ENCODE data around the gene CYBA. TPM values are rescaled to one million over a fixed set of nuclear protein-coding genes. Genes with fewer than 3 reads are reported as not detected.
"Not testable (repeated sequence)": the region's sequence is repeated elsewhere in the genome, so short reads cannot be mapped to it uniquely, and the experiment has no call there.

Gene CYBA
- total RNA-seq, 1 donor from 2014 or later, result 51.8 TPM

GRCh38 chr16:88673716-88674379 is 23.0 kb upstream of the CYBA start:
- Mint-ChIP-seq H3K27ac (ENCODE audit: unreplicated experiment) (no peak overlapping the region), H3K4me1 (ENCODE audit: unreplicated experiment) (no peaks in the 10 kb centered on the region), H3K9me3 (ENCODE audit: unreplicated experiment) (no peaks in the 10 kb centered on the region), H3K4me3 (ENCODE audit: unreplicated experiment) (no peak overlapping the region), H3K27me3 (ENCODE audit: unreplicated experiment) (no peaks in the 10 kb centered on the region), H3K36me3 (ENCODE audit: unreplicated experiment) (no peaks in the 10 kb centered on the region)
- no peak for TF ChIP-seq CTCF (IDR thresholded peaks at IDR 0.05)
- no peak for DNase-seq (ENCODE audit: extremely low spot score, unreplicated experiment)

- H3K27ac Mint-ChIP-seq (ENCODE audit: unreplicated experiment), result no peak overlapping the region
- no peaks in the 10 kb centered on the region for H3K9me3 Mint-ChIP-seq (ENCODE audit: unreplicated experiment)
- peaks cover 1% of the 10 kb centered on the region for H3K4me1 Mint-ChIP-seq (ENCODE audit: unreplicated experiment)
- H3K27me3 Mint-ChIP-seq (ENCODE audit: unreplicated experiment), result no peaks in the 10 kb centered on the region
- H3K36me3 Mint-ChIP-seq (ENCODE audit: unreplicated experiment), result no peaks in the 10 kb centered on the region
- no peak for DNase-seq (ENCODE audit: extremely low spot score, unreplicated experiment)
- no peak overlapping the region for H3K4me3 Mint-ChIP-seq (ENCODE audit: unreplicated experiment)
- peak; percentile 20 for TF ChIP-seq CTCF (IDR thresholded peaks at IDR 0.05)
Observed at GRCh38 chr16:88672776-88673175, 21.9 kb upstream of the CYBA start.

GRCh38 chr16:88671806-88672205 is 21.0 kb upstream of the CYBA start:
- Mint-ChIP-seq H3K27ac (ENCODE audit: unreplicated experiment) (no peak overlapping the region), H3K9me3 (ENCODE audit: unreplicated experiment) (no peaks in the 10 kb centered on the region), H3K36me3 (ENCODE audit: unreplicated experiment) (no peaks in the 10 kb centered on the region), H3K27me3 (ENCODE audit: unreplicated experiment) (no peaks in the 10 kb centered on the region), H3K4me3 (ENCODE audit: unreplicated experiment) (no peak overlapping the region), H3K4me1 (ENCODE audit: unreplicated experiment) (peaks cover 1% of the 10 kb centered on the region)
- DNase-seq (ENCODE audit: extremely low spot score, unreplicated experiment), result no peak
- no peak for TF ChIP-seq CTCF (IDR thresholded peaks at IDR 0.05)

- Mint-ChIP-seq H3K4me3 (ENCODE audit: unreplicated experiment) (no peak overlapping the region), H3K27ac (ENCODE audit: unreplicated experiment) (no peak overlapping the region), H3K36me3 (ENCODE audit: unreplicated experiment) (no peaks in the 10 kb centered on the region), H3K9me3 (ENCODE audit: unreplicated experiment) (no peaks in the 10 kb centered on the region), H3K4me1 (ENCODE audit: unreplicated experiment) (peaks cover 1% of the 10 kb centered on the region), H3K27me3 (ENCODE audit: unreplicated experiment) (no peaks in the 10 kb centered on the region)
- DNase-seq (ENCODE audit: extremely low spot score, unreplicated experiment), result no peak
- no peak for TF ChIP-seq CTCF (IDR thresholded peaks at IDR 0.05)
Observed at GRCh38 chr16:88669980-88670379, 19.1 kb upstream of the CYBA start.

GRCh38 chr16:88669493-88669892 is 18.6 kb upstream of the CYBA start:
- H3K4me3 Mint-ChIP-seq (ENCODE audit: unreplicated experiment); H3K27me3 Mint-ChIP-seq (ENCODE audit: unreplicated experiment); H3K36me3 Mint-ChIP-seq (ENCODE audit: unreplicated experiment); DNase-seq (ENCODE audit: extremely low spot score, unreplicated experiment); H3K27ac Mint-ChIP-seq (ENCODE audit: unreplicated experiment); H3K4me1 Mint-ChIP-seq (ENCODE audit: unreplicated experiment); H3K9me3 Mint-ChIP-seq (ENCODE audit: unreplicated experiment): not testable (repeated sequence)

GRCh38 chr16:88667461-88667860 is 16.6 kb upstream of the CYBA start:
- no peaks in the 10 kb centered on the region for H3K27me3 Mint-ChIP-seq (ENCODE audit: unreplicated experiment)
- DNase-seq (ENCODE audit: extremely low spot score, unreplicated experiment), result no peak
- TF ChIP-seq CTCF (IDR thresholded peaks at IDR 0.05), result peak; percentile 11
- no peak overlapping the region for H3K4me3 Mint-ChIP-seq (ENCODE audit: unreplicated experiment)
- no peaks in the 10 kb centered on the region for H3K36me3 Mint-ChIP-seq (ENCODE audit: unreplicated experiment)
- peaks cover 5% of the 10 kb centered on the region for H3K4me1 Mint-ChIP-seq (ENCODE audit: unreplicated experiment)
- H3K9me3 Mint-ChIP-seq (ENCODE audit: unreplicated experiment), result no peaks in the 10 kb centered on the region
- H3K27ac Mint-ChIP-seq (ENCODE audit: unreplicated experiment), result no peak overlapping the region

Measured in osteocyte (in vitro differentiated cells).